Right kidney (tissue), 1 donor: Measurements from ENCODE around the gene MPPED1.

Experiments
- DNase-seq: peaks from one replicate; pipeline ENCODE4 v3.0.0-alpha.2; 2016

The MPPED1 gene

DNA sequence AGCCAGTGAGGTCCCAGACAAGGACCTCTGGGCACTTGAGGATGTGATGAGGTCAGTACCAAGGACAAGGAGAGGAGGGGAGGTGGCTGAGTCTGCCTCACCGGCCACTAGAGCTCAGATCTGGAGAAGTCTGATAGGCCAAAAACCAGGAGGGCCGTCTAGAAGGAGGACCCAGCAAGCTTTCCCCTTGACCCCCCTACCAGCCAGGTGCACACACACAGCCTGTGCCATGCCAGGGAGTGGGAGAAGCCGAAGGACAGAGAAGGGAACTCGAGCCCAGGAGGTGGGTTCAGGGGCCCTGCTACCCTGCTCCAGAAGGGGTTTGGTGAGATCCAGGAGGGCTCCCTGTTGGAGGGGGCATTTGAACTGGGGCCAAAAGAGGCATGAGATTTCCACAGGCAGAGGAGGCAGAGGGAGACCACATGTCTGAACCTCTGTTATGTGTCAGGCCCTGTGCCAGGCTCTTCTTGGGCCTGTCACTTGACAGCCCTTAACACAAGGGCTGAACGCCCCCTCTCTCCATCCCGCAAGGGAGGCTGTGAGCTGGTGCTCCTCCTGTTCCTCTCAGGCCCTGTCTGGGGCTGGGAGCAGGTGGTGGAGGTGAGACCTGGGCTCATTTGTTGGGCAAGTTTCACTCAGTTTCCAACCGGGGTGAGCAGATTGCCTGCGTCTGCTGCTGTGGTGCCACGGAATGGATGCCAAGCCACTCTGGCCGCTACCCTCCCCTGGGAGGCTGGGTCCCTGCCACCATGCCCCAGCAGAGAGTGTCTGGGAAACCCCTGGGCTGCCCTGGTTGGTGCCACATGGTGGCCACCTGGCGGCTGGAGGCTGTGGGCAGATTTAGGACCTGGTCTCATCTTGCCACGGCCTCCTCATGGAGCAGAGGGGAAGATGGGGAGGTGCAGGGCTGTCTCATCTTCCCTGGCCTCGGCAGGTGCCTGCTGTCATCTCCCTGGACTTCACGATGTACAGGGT lies 65.2 kb downstream of the MPPED1 start:
- DNase-seq = no peak

DNA sequence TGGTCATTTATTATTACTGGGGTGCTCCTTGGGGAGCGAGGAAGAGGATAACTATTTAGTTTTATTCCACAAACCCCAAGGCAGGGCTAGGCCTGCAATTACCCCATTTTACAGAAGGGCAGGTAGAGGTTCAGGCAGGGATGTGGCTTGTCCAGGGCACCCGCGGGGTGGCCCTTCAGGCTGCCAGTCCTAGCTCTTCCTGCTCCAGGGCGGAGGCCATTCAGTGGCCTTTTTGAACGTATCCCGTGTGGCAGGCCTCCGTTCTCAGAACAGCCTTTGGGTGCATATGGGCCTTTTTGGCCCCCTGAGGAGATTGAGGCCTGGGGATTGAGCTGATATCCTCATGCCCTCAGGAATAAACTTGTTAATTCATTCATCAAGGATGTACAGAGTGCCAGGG lies 66.2 kb downstream of the MPPED1 start:
- no peak for DNase-seq

DNA sequence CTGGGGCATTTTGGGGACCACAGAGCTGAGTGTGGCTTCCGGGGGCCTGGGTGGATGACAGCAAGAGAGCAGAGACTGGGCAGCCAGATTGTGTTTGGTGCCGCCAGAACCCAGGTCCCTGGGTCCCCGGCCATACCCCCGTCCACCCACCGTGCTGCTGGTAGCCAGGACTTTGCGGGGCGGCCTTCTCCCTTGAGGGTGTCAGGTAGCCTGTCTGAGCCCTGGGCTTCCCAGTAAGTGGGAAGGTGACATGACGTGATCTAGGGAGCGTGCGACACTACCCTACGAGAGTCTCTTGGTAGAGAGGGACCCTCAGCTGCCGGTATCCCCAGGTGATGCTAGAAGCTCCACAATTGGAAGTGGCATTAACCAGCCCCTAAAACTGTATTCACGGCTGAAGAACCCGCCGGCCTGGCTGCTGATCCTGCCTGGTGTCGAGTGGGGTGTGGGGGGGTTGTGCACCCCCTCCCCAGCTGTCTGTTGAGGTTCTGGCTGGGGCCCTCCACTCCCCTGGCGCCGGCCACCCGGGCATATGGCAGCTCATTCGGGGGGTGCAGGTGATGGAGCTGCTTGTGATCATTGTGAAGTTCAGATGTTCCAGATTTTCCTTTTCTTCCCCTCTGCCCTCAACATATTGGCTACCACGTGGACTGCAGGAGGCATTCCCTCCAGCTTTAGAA lies 66.9 kb downstream of the MPPED1 start:
- DNase-seq = no peak

DNA sequence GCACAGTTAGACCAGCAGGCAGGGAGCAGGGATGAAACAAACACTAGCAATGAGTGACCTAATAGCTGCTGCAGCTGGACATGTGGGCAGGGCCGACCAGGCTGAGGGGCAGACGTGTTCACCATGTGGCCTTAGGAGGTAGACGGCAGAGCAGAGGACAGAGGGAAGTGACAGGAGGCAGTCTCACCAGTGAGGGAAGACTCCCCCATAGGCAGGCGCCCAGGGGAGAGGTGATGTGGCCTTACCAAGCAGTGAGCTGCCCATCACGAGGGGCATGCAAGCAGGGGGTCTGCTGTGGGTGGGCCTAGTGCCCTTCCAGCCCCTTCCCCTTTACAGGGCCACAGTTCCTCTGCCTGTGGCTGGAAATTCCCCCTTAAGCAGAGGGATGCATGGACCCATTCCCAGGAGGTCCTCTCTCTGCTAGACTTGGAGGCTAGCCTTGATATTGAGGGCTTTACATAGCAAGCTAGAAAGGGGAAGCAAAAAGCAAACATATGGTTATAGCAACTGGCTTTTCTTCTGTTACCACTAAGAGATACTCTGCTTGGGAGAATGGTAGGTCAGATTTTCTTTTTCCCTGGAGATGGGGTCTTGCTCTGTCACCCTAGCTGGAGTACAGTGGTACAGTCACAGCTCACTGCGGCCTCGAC lies 67.6 kb downstream of the MPPED1 start:
- DNase-seq = no peak

DNA sequence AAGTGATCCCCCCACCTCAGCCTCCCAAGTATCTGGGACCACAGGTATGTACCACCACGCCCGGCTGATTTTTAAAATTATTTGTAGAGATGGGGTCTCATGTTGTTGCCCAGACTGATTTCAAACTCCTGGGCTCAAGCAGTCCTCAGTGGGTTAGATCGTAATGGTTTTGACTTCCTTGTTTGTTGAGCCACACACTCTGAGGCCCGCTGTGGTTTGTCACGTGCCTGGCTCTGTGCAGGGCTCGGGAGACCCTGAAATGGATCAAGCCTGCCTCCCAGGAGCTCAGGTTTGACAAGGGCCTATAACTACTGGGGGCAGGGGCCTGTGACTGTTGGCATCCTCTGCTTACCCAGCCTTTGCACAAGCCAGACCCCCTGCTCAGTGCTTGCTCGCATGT lies 68.1 kb downstream of the MPPED1 start:
- DNase-seq = no peak

DNA sequence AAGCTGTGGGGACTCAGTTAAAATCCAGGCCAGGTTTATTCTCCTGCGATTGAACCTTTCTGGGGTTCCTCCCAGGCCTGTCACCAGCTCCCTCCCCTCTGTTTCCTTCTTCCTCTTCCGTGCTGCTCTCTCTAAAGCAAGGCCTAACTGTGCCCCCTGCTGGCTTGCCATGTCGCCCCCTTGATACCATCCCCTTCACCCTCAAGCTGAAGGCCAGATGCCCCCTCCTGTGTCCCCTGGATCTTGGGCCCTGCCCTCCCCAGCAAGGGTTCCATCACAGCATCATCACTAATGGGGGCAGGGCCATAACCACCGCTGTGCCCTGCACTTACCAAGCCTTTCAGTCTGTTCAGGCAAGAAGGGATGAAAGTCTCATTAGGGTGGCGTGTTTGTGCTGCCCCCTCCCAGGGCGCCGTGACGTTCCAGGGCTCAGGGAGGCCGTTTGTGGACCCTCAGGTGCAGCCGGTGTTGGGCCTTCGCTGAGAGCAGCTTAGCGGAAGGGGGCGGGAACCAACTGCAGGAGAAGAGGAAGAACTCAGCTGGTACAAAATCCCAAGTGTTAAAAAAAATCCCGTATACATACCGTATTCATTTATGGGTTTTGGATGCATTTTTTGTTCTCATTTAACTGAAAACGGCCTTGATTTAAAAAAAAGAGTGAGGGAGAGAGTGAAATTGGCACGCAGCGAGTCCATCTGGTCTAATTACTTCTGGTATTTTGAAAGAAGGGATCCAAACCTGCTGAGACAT lies 69.9 kb downstream of the MPPED1 start:
- no peak for DNase-seq

DNA sequence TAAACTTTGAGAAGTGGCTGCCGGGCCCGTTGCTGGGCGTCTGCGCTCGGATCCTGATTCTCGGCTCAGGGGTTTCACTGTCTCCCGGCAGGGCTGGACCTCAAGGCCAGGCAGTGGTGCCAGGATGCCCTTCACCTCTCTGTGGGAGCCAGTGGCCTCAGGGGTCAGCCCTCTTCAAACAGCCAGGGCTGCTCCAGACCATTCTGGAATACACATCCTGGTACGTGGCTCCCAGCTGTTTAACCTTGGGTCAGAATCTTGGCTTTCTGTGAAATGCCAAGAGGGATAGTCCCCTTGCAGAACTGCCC lies 70.5 kb downstream of the MPPED1 start:
- no peak for DNase-seq

DNA sequence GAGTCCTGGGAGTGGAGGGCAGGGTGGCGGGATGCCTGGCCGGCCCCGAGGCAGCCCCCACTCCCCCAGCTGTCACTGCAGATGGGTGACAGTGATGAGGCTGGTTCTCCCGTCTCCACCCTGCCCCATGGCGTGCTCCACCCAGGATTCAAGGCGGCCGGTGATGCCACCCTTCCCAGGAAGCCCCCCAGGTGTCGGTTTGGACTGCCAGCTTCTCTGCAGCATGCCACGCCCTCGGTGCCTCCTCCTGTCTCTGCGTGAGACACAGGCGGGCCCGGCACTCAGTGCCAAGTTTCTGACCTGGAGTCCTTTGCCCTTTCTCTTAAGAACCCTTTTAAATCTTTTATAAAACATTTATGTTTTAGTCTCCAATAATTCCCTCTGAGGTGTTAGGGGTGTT lies 71.5 kb downstream of the MPPED1 start:
- no peak for DNase-seq

DNA sequence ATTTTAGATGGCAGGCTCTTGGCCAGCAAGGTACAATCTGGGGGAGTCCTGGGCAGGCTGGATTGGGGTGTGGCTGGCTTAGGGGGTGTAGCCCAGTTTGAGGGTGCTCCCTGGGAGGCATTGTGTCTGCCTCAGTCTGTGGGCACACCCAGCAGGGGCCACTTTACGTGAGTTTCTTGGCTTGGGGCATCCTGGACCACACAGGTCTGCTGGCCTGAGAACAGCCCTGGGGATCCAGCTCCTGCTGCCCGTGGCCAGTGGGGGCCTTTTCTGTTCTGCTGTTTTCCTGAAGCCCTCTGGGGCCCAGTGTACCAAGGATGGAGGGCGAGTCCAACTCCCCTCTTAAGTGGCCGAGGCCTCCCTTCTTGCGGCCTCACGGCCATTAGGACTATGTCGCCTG lies 71.9 kb downstream of the MPPED1 start:
- no peak for DNase-seq

DNA sequence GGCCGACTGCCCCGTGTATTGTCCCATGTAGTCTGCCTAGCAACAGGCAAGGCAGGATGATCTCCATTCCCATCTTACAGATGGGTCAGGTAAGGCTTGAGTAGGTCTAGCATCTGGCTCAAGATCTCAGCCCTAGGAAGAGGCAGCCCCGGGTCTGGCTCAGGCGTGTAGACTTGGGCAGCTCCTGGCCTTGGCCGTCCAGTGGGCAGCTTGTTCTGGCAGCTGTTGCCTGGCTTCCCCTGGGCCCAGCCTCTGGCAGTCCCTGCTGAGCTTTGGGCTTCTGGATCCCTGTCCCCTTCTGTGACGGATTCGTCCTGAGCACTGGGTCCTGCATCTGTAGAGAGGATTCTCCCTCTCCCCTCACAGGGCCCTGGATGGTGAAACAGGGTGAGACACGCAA lies 72.4 kb downstream of the MPPED1 start:
- no peak for DNase-seq

DNA sequence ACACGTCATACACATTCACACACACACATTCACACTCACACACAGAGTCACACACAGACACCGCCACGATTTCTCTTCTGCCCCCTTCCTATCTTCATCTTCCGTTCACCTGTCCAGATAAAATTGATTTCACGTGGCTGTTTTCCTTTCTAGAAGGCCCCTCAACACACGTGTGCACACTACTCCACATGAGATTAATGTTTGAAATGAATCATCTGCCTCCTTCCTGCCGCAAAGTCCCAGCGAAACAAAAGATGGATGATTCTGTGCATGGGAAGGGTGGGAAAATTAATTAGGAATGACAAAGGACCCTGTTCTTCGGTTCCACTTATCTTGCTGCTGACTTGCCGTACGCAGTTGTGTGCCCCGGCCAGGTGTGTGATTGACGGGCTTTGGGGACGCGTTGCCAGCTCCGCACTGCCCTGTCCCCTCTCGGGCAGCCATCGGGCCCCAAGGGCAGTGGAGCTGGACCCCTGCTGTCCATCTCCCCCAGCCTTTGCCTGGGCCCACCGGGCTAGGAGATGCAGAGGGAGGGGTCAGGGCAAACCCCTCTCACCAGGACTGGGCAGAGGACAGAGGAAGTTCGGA lies 73.8 kb downstream of the MPPED1 start:
- no peak for DNase-seq

DNA sequence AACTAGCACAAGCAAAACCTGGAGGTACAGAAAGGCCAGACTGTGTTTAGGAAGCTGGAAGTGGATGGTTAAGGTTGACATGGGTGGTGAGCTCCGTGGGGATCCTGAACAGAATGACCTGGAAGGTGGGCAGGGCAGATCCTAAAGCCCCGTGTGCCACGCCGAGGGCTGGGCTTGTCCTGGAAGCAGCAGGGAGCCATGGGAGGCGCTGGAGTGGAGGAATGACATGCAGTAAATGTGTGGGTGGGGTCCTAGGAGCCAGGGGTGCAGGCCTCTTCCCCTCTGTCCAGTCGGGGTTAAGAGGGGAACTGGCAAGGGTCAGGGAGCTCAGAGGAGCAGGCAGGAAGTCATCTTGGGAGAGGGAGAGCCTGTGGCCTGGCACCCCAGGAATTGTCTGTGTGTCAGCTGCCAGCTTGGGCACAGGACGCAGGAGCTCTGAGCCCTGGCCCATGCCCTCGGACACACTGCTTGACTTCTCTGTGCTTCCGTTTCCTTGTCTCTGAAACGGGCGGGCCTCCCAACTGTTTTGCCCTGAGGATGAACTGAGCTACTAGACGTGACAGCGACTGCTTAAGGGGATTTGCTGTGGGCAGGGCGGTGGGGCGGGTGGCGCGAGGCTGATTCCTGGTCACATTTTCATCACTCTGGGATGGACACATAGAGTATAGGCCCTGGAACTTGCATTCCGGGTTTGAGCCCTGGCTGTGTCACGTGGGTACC lies 75.7 kb downstream of the MPPED1 start:
- no peak for DNase-seq

DNA sequence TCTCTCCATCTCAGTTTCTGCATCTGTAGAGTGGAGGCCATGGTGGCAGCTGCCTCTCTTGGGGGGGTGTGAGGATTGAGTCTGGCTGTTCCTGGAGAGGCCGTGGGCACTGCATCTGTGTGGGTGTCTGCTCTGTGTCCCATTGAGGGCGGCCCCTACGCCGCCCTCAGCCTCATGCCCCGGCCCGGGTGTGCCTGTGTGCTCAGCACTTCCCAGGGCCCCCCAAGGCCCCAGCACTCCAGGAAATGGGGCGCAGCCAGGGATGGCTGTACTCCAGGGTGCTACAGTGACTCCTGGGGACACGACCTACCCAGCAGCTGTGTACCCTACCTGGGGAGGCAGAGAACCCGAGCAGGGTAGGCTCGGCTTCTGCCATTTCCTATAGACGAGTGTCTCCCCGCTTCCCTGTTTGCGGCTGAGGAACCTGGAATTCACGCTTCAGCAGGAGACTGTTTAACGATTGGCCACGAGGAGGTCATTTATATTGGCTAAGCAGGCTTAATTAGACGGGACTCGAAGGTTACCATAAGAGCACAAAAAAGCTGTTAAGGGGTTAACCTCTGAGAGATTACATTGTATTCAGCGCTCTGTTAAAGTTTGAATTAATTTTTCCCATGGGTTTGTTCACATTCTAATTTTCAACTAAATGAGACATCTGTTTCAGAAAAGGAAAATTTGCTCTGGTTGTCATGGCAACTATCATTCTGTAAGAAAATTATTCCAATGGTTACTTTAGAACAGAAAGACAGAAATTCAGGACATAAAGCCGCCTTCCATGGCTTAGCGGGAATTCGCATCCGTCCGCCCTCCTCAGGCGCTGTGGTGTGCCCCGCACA lies 76.4 kb downstream of the MPPED1 start:
- DNase-seq = no peak

DNA sequence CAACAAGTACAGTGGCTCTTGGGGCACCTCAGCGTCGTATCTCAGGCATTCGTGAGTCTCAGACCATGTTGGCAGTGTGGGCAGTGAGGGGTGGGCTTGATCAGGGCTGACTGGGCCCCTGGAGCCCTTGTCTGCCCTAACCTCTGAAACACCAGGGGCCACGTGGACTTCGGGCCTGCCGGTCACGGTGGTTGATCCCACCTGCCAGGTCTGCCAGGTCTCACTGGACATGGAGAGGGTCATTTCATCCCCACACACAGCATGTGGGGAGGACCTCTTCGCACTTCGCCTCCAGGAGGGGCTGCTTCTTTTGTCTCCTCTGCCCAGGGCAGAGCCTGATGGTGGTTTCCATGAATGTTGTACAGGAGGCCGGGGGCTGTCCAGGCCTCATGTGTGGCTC lies 77.1 kb downstream of the MPPED1 start:
- no peak for DNase-seq

DNA sequence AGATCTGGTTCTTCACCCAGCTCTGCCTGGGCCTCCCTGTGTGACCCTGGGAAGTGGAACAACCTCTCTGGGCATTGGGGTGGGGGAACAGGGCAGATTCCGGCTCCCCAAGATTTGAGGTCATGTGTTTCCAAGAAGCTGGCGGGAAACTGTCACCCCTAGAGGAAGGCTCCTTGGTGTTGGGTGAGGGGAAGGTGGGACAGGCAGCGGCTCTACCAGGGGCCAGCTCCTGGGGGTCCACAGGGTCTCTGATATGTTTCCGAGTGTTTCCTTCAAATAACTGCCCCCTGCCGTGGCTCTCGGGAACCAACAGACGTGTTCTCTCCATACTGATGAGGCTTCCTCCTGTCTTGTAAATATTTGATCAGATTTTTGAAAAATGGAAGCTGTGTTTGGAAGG lies 78.5 kb downstream of the MPPED1 start:
- no peak for DNase-seq

DNA sequence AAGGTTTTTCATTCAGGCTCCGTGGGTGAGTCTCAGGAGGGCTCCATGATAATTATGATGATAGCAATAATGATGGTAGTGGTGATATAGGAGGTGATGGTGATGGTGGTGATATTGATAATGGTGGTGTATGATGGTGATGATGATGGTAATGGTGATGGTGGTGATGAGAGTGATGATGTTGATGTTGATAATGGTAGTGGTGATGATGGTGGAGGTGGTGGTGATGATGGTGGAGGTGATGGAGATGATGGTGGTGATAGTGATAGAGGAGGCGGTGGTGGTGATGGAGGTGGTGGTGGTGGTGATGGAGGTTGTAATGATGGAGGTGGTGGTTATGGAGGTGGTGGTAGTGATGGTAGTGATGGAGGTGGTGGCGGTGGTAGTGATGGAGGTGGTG lies 79.4 kb downstream of the MPPED1 start:
- no peak for DNase-seq

DNA sequence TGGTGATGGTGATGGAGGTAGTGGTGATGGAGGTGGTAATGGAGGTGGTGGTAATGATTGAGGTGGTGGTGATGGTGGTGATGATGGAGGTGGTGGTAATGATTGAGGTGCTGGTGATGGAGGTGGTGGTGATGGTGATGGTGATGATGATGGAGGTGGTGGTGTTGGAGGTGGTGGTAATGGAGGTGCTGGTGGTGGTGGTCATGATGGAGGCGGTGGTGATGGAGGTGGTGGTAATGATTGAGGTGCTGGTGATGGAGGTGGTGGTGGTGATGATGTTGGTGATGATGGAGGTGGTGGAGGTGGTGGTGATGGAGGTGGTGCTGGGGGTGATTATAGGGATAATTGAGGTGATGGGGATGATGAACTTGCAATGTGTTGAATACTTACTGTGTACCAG lies 79.9 kb downstream of the MPPED1 start:
- no peak for DNase-seq

DNA sequence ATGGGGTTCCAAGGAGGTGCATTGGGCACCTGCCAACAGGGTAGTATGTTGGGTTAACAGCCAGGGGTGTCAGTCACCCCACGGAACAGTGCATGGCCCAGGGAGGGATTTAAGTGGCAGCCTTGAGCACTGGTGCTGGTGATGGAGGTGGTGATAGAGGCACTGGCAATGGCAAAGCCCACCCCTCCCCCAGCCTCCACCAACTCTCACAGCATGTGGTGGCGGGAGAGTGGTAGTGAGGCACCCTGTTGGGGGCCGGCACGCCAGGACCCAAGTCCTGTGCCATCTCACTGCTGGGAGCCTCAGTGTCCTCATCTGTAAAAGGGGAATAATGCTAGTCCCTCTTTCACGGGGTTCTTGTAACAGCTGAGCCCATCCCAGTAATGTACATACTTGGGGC lies 81.5 kb downstream of the MPPED1 start:
- no peak for DNase-seq

DNA sequence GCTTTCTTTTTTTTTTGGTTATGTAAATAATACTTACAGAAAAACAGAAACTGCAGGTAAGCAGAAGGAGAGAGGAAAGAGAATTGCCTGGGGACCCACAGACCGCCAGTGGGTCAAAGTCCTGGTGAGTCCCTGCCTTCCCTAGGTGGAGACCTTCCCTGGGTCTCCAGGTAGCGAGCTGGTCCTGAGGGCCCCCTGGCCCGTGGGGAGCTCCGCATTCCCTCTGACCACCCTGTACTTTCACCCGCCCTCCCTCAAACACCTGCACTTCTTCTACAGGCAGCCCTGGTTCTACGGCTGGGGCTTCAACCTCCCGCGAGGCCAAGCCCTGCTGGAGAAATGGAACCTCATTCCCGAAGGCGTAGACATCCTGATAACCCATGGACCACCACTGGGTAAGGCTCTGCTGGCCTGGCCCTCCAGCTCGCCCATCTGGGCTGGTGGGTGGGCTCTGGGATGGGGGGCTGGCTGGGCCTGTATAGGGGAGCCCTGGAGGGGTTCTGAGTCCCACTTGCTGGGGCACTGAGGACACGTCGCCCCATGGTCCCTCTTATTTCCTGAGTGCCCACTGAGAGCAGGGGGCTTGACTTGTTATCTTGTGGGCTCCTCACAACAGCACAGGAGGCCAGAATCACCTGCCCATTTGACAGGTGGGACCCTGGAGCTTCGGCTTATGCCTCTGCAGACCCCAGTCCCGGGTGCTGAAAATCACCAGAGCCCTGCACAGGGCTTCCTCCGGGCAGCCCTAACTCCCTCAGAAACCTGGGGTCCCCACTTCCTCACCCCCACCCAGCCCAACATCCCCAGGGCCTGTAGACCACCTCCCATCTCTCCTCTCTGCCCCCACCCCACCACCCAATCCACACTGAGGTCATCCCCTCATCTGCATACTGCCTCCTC lies 86.4 kb downstream of the MPPED1 start:
- DNase-seq = no peak

DNA sequence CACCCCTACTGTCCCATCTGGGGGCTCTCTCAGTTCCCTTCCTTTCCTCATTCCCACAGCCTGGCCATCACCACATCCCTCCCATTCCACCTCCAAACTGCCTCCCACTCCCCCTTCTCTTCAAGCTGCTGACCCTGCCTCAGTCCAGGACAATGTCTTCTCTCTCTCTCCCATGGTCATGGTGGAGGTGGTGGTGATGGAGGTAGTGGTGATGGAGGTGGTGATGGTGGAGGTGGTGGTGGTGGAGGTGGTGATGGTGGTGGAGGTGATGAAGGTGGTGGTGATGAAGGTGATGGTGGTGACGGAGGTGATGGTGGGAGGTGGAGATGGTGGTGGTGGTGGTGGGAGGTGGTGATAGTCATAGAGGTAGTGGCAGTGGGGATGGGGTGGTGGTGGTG lies 87.0 kb downstream of the MPPED1 start:
- no peak for DNase-seq
